A673 (cell line): ENCODE results near the gene RHEB. TPM values are rescaled to one million over a fixed set of nuclear protein-coding genes. Genes with fewer than 3 reads are reported as not detected.

ENCODE experiments used
- BruUV-seq: library from RNA; stranded (reverse); fragments of 400-500 nt; replicated peaks from 2 replicates; lab custom pipeline; 2021; lab: Mats Ljungman, UMichigan
- CTCF ChIA-PET: fragments of 300-600 bp; sonication (Branson Sonifier 250); formaldehyde crosslinking; loops from one replicate; lab custom pipeline; 2022; ENCODE audit warnings: antibody characterized with exemption; lab: Charles Lee
- POLR2A ChIA-PET: fragments of 300-600 bp; sonication (Branson Sonifier 250); formaldehyde crosslinking; loops from one replicate; lab custom pipeline; 2022; ENCODE audit warnings: antibody characterized with exemption; ENCODE audit not compliant: low non-redundant PET; lab: Charles Lee
- DNase-seq: peaks from one replicate; pipeline ENCODE4 v3.0.0-alpha.2; 2015; ENCODE audit warnings: low spot score
- H3K27ac ChIP-seq: fragments of 200-600 bp; sonication (generic); 2 replicates; pipeline ENCODE4 v1.5.1; 2016; ENCODE audit warnings: mixed run types, low read depth, mild to moderate bottlenecking, mixed read lengths, antibody characterized with exemption, low read length; ENCODE audit not compliant: poor library complexity, severe bottlenecking
- H3K27me3 ChIP-seq: fragments of 200-600 bp; sonication (generic); replicated peaks from 2 replicates; pipeline ENCODE4 v1.6.1; 2017; ENCODE audit warnings: mixed run types, low read depth, mild to moderate bottlenecking, mixed read lengths, antibody characterized with exemption, low read length; ENCODE audit not compliant: insufficient read depth, poor library complexity
- H3K36me3 ChIP-seq: fragments of 200-600 bp; sonication (generic); 2 replicates; pipeline ENCODE4 v1.6.1; 2016; ENCODE audit warnings: mixed run types, mild to moderate bottlenecking, mixed read lengths, antibody characterized with exemption, low read length; ENCODE audit not compliant: insufficient read depth, poor library complexity, severe bottlenecking
- H3K4me1 ChIP-seq: fragments of 200-600 bp; sonication (generic); 2 replicates; pipeline ENCODE4 v1.6.1; 2017; ENCODE audit warnings: mixed run types, mild to moderate bottlenecking, mixed read lengths, antibody characterized with exemption, low read length; ENCODE audit not compliant: insufficient read depth, poor library complexity, severe bottlenecking
- H3K4me3 ChIP-seq: fragments of 200-600 bp; sonication (generic); 2 replicates; pipeline ENCODE4 v1.5.1; 2016; ENCODE audit warnings: low read depth, mixed run types, mild to moderate bottlenecking, mixed read lengths, low read length; ENCODE audit not compliant: poor library complexity, severe bottlenecking
- H3K9me3 ChIP-seq: fragments of 200-600 bp; sonication (generic); 2 replicates; pipeline ENCODE4 v1.6.1; 2016; ENCODE audit warnings: mixed run types, low read depth, mild to moderate bottlenecking, mixed read lengths, antibody characterized with exemption, low read length; ENCODE audit not compliant: poor library complexity, severe bottlenecking
- CTCF ChIP-seq: fragments of 300-800, 200-600 bp; sonication (generic); conservative IDR thresholded peaks from 2 replicates; pipeline ENCODE4 v1.5.1; 2017; ENCODE audit warnings: low read depth, mild to moderate bottlenecking, antibody characterized with exemption, low read length, moderate library complexity, mixed read lengths
- EZH2 ChIP-seq: fragments of 200-600 bp; sonication (generic); IDR thresholded peaks from 2 replicates; pipeline ENCODE4 v1.6.1; 2017; ENCODE audit warnings: borderline replicate concordance, low read depth, mild to moderate bottlenecking, mixed read lengths, antibody characterized with exemption, low read length; ENCODE audit not compliant: poor library complexity, severe bottlenecking
- intact Hi-C: fragments of 100-400 bp; cut with micrococcal nuclease; formaldehyde crosslinking; loops from one replicate; pipeline ENCODE4 v1.10.0; 2022; ENCODE audit not compliant: unreplicated experiment
- total RNA-seq: library from RNA; stranded (reverse); gene quantifications from 2 replicates; pipeline ENCODE4 v1.2.3, GENCODE V29; 2021

RHEB gene
- total RNA-seq, 1 experiment from 2014 or later, result 136 TPM

- intact Hi-C loops, result no loop called here
- Histone ChIP-seq H3K4me1 (peaks cover 4% of the 10 kb centered on the region), H3K4me3 (no peak overlapping the region), H3K36me3 (no peaks in the 10 kb centered on the region), H3K9me3 (no peaks in the 10 kb centered on the region), H3K27me3 (no peaks in the 10 kb centered on the region), H3K27ac (no peak overlapping the region)
- CTCF ChIA-PET, result no interaction called here
- DNase-seq, result no peak
- POLR2A ChIA-PET, result no interaction called here
- BruUV-seq, result no TSS peak
- no peak for TF ChIP-seq CTCF
- TF ChIP-seq EZH2, result no peak
Observed at GRCh38 chr7:151452680-151453325, 66.9 kb downstream of the RHEB start.

- Histone ChIP-seq H3K27ac (no peak overlapping the region), H3K9me3 (no peaks in the 10 kb centered on the region), H3K4me3 (no peak overlapping the region), H3K36me3 (no peaks in the 10 kb centered on the region), H3K27me3 (no peaks in the 10 kb centered on the region), H3K4me1 (peaks cover 4% of the 10 kb centered on the region)
- CTCF ChIA-PET, result no interaction called here
- POLR2A ChIA-PET, result no interaction called here
- no TSS peak for BruUV-seq
- TF ChIP-seq EZH2 (no peak), CTCF (no peak)
- intact Hi-C loops, result no loop called here
- DNase-seq, result no peak
Observed at GRCh38 chr7:151451626-151452571, 67.8 kb downstream of the RHEB start.

- ChIA-PET POLR2A (no interaction called here), CTCF (no interaction called here)
- intact Hi-C loops, result no loop called here
- Histone ChIP-seq H3K9me3 (no peaks in the 10 kb centered on the region), H3K4me3 (no peak overlapping the region), H3K27me3 (no peaks in the 10 kb centered on the region), H3K4me1 (peaks cover 4% of the 10 kb centered on the region), H3K36me3 (no peaks in the 10 kb centered on the region), H3K27ac (no peak overlapping the region)
- DNase-seq, result no peak
- BruUV-seq, result no TSS peak
- TF ChIP-seq CTCF (no peak), EZH2 (no peak)
Observed at GRCh38 chr7:151451156-151451555, 68.5 kb downstream of the RHEB start.
